Activated naive CD4-positive, alpha-beta T cell treated with anti-CD3 and anti-CD28 coated beads for 36 hours (primary cell): ENCODE data around the gene RPP38. TPM values are rescaled to one million over a fixed set of nuclear protein-coding genes. Genes with fewer than 3 reads are reported as not detected.
A peak's percentile ranks its signal among the peaks of the same experiment; 100 is the strongest.

Source experiments
- CTCF ChIA-PET: fragments of 350-600 bp; sonication (Branson Sonifier 250); formaldehyde crosslinking; loops from one replicate; lab custom pipeline; 2021; ENCODE audit warnings: antibody characterized with exemption; lab: Charles Lee
- DNase-seq: peaks from one replicate; pipeline ENCODE4 v3.0.0-alpha.2; 2020
- H3K27ac Mint-ChIP-seq: one replicate; pipeline ENCODE4 v1.8.0; 2021; ENCODE audit warnings: mild to moderate bottlenecking, mixed read lengths
- H3K27me3 Mint-ChIP-seq: one replicate; pipeline ENCODE4 v1.8.0; 2021; ENCODE audit warnings: low read depth, mixed read lengths
- H3K36me3 Mint-ChIP-seq: one replicate; pipeline ENCODE4 v1.8.0; 2021; ENCODE audit warnings: low read depth, mixed read lengths
- H3K4me1 Mint-ChIP-seq: one replicate; pipeline ENCODE4 v1.8.0; 2021; ENCODE audit warnings: low read depth, mixed read lengths
- H3K4me3 Mint-ChIP-seq: one replicate; pipeline ENCODE4 v1.8.0; 2021; ENCODE audit warnings: mild to moderate bottlenecking, moderate library complexity, mixed read lengths
- H3K9me3 Mint-ChIP-seq: one replicate; pipeline ENCODE4 v1.8.0; 2021; ENCODE audit warnings: mixed read lengths
- intact Hi-C: fragments of 100-400 bp; cut with micrococcal nuclease; formaldehyde crosslinking; loops from one replicate; pipeline ENCODE4 v1.15.1; 2023
- total RNA-seq, 2 experiments: library from RNA; stranded (reverse); gene quantifications; one replicate each; pipeline ENCODE4 v1.2.3, GENCODE V29; 2021

Gene RPP38
- total RNA-seq, 2 experiments from 2014 or later: 15.6 to 16.3 TPM

GRCh38 chr10:15140698-15141097 lies 43.5 kb downstream of the RPP38 start:
- no peak overlapping the region for H3K4me3 Mint-ChIP-seq
- H3K36me3 Mint-ChIP-seq: peaks cover 11% of the 10 kb centered on the region
- CTCF ChIA-PET: interaction anchor here (1.0 to 2.7 kb wide), 5 partner anchors 12 to 35 kb away, joined by 3 to 14 read pairs (median 9); no protein-coding TSS in a partner anchor
- H3K27ac Mint-ChIP-seq: no peak overlapping the region
- no peaks in the 10 kb centered on the region for H3K9me3 Mint-ChIP-seq
- no peak for DNase-seq
- no peaks in the 10 kb centered on the region for H3K27me3 Mint-ChIP-seq
- H3K4me1 Mint-ChIP-seq: peaks cover 33% of the 10 kb centered on the region
- intact Hi-C loops: loop anchor here (1.0 kb wide), 3 partner anchors 17 to 69 kb away; no protein-coding TSS in a partner anchor

GRCh38 chr10:15141136-15142054 lies 44.2 kb downstream of the RPP38 start:
- peak overlapping the region; percentile 67 for H3K4me3 Mint-ChIP-seq
- DNase-seq: peak; percentile 59
- peak overlapping the region; percentile 25 for H3K27ac Mint-ChIP-seq
- peaks cover 11% of the 10 kb centered on the region for H3K36me3 Mint-ChIP-seq
- H3K4me1 Mint-ChIP-seq: peaks cover 38% of the 10 kb centered on the region
- no peaks in the 10 kb centered on the region for H3K27me3 Mint-ChIP-seq
- CTCF ChIA-PET: interaction anchor here (1.0 to 2.7 kb wide), 6 partner anchors 9 to 35 kb away, joined by 3 to 14 read pairs (median 8); no protein-coding TSS in a partner anchor
- H3K9me3 Mint-ChIP-seq: no peaks in the 10 kb centered on the region
- intact Hi-C loops: loop anchor here (1.0 kb wide), 3 partner anchors 18 to 68 kb away; no protein-coding TSS in a partner anchor

- peaks cover 46% of the 10 kb centered on the region for H3K4me1 Mint-ChIP-seq
- intact Hi-C loops: no loop called here
- no peaks in the 10 kb centered on the region for H3K9me3 Mint-ChIP-seq
- CTCF ChIA-PET: interaction anchor here (0.6 to 2.1 kb wide), 4 partner anchors 11 to 372 kb away, joined by 3 to 6 read pairs (median 4); no protein-coding TSS in a partner anchor
- no peaks in the 10 kb centered on the region for H3K27me3 Mint-ChIP-seq
- H3K27ac Mint-ChIP-seq: no peak overlapping the region
- DNase-seq: no peak
- H3K4me3 Mint-ChIP-seq: no peak overlapping the region
- peaks cover 4% of the 10 kb centered on the region for H3K36me3 Mint-ChIP-seq
Measured at GRCh38 chr10:15144788-15145187, 47.6 kb downstream of the RPP38 start.

GRCh38 chr10:15146366-15146765 lies 49.2 kb downstream of the RPP38 start:
- H3K27ac Mint-ChIP-seq: no peak overlapping the region
- no peaks in the 10 kb centered on the region for H3K9me3 Mint-ChIP-seq
- no peak for DNase-seq
- peaks cover 37% of the 10 kb centered on the region for H3K4me1 Mint-ChIP-seq
- H3K36me3 Mint-ChIP-seq: peaks cover 1% of the 10 kb centered on the region
- intact Hi-C loops: no loop called here
- CTCF ChIA-PET: no interaction called here
- no peaks in the 10 kb centered on the region for H3K27me3 Mint-ChIP-seq
- H3K4me3 Mint-ChIP-seq: no peak overlapping the region

- DNase-seq: no peak
- H3K27me3 Mint-ChIP-seq: no peaks in the 10 kb centered on the region
- H3K4me3 Mint-ChIP-seq: no peak overlapping the region
- H3K4me1 Mint-ChIP-seq: peaks cover 29% of the 10 kb centered on the region
- intact Hi-C loops: no loop called here
- H3K36me3 Mint-ChIP-seq: no peaks in the 10 kb centered on the region
- H3K9me3 Mint-ChIP-seq: no peaks in the 10 kb centered on the region
- CTCF ChIA-PET: interaction anchor here (1.1 kb wide), 1 partner anchor 9 kb away, joined by 3 read pairs; no protein-coding TSS in a partner anchor
- no peak overlapping the region for H3K27ac Mint-ChIP-seq
Measured at GRCh38 chr10:15147594-15148392, 50.6 kb downstream of the RPP38 start.

GRCh38 chr10:15149042-15149771 lies 52.1 kb downstream of the RPP38 start:
- CTCF ChIA-PET: interaction anchor here (1.1 kb wide), 1 partner anchor 10 kb away, joined by 3 read pairs; no protein-coding TSS in a partner anchor
- Mint-ChIP-seq H3K4me1 (peaks cover 26% of the 10 kb centered on the region), H3K36me3 (no peaks in the 10 kb centered on the region)

GRCh38 chr10:15150563-15150962 lies 53.4 kb downstream of the RPP38 start:
- no peak for DNase-seq
- Mint-ChIP-seq H3K36me3 (peaks cover 4% of the 10 kb centered on the region), H3K4me1 (peaks cover 22% of the 10 kb centered on the region), H3K9me3 (no peaks in the 10 kb centered on the region), H3K27ac (no peak overlapping the region), H3K27me3 (no peaks in the 10 kb centered on the region), H3K4me3 (no peak overlapping the region)
- intact Hi-C loops: no loop called here
- CTCF ChIA-PET: interaction anchor here (0.6 to 1.8 kb wide), 2 partner anchors 16 to 157 kb away, joined by 5 to 9 read pairs; no protein-coding TSS in a partner anchor

More at GRCh38 chr10:15149042-15149771, 52.1 kb downstream of the RPP38 start:
- H3K4me3 Mint-ChIP-seq: no peak overlapping the region
- no peaks in the 10 kb centered on the region for H3K27me3 Mint-ChIP-seq
- DNase-seq: no peak
- intact Hi-C loops: no loop called here
- H3K9me3 Mint-ChIP-seq: no peaks in the 10 kb centered on the region
- H3K27ac Mint-ChIP-seq: no peak overlapping the region

- H3K36me3 Mint-ChIP-seq: peaks cover 4% of the 10 kb centered on the region
- CTCF ChIA-PET: interaction anchor here (1.0 to 1.3 kb wide), 2 partner anchors 10 to 11 kb away, joined by 3 read pairs; no protein-coding TSS in a partner anchor
- no peaks in the 10 kb centered on the region for H3K27me3 Mint-ChIP-seq
- intact Hi-C loops: no loop called here
- DNase-seq: no peak
- no peak overlapping the region for H3K27ac Mint-ChIP-seq
- H3K4me3 Mint-ChIP-seq: no peak overlapping the region
- H3K9me3 Mint-ChIP-seq: no peaks in the 10 kb centered on the region
- peaks cover 22% of the 10 kb centered on the region for H3K4me1 Mint-ChIP-seq
Measured at GRCh38 chr10:15152556-15152955, 55.4 kb downstream of the RPP38 start.

Other genes with a start within 250 kb of the RPP38 start
- gene SUV39H2, start 218.5 kb upstream of the RPP38 start, total RNA-seq: 10 to 100 TPM; 35.8 to 38.2 TPM
- 10 to 100 TPM in 1 of 2 experiments, 1 to 10 TPM in 1; 9.8 to 13.9 TPM for gene DCLRE1C, start 143.3 kb upstream of the RPP38 start, total RNA-seq
- under 1 TPM; 0.81 to 0.93 TPM for gene MEIG1, start 138.0 kb upstream of the RPP38 start, total RNA-seq
- gene OLAH, start 53.4 kb upstream of the RPP38 start, total RNA-seq: under 1 TPM in 1 of 2 experiments, not detected in 1; 0.74 TPM
- gene ACBD7, start 8.6 kb upstream of the RPP38 start, total RNA-seq: under 1 TPM; 0.72 to 0.94 TPM
- 10 to 100 TPM; 20.4 to 22.3 TPM for gene NMT2, start 71.3 kb downstream of the RPP38 start, total RNA-seq